ENCODE results near the gene TAPT1.
"Not testable (repeated sequence)": the region's sequence is repeated elsewhere in the genome, so short reads cannot be mapped to it uniquely, and the experiment has no call there.

Gene TAPT1, protein sequence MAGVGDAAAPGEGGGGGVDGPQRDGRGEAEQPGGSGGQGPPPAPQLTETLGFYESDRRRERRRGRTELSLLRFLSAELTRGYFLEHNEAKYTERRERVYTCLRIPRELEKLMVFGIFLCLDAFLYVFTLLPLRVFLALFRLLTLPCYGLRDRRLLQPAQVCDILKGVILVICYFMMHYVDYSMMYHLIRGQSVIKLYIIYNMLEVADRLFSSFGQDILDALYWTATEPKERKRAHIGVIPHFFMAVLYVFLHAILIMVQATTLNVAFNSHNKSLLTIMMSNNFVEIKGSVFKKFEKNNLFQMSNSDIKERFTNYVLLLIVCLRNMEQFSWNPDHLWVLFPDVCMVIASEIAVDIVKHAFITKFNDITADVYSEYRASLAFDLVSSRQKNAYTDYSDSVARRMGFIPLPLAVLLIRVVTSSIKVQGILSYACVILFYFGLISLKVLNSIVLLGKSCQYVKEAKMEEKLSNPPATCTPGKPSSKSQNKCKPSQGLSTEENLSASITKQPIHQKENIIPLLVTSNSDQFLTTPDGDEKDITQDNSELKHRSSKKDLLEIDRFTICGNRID

DNA sequence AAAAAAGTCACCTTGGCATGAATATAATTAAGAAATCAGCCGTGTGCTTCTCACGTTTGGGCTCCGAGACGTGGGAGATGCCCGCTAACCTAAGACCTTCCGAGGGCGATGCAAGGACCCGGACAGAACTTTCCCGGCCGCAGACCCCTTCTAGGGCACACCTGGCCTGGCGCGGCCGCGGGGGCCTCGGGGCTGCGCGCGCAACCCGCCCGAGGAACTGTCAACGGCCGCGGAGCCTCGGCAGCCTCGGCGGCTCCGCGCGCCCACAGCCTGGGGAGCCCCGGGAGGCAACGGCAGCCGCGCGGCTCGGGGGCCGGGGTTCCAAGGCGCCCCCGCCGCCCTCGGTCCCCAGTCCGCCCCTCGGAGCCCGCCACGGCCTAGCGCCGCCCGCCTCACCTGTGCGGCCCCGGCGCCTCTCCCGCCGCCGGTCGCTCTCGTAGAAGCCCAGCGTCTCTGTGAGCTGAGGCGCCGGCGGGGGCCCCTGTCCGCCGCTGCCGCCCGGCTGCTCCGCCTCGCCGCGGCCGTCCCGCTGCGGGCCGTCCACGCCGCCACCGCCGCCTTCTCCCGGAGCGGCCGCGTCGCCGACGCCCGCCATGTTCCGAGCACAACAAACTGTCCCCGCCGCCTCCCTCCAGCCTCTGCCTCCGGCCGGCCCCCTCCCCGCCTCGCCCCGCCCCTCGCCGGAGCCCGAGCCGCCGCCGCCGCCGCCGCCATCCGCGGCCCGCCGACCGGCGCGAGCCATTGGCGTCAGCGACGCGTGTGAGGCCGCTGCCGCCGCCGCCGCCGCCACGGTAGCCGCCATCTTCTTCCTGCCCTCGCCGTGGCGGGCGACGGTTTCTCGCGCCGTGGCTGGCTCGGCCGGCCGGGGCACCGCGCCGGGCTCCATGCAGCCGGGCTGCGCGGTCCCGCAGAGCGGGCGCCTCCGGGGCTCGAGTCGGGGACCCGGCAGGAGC is at the start of gene TAPT1:
Gene TAPT1, minus strand, starts transcription at position 609 of the 953 bp plus-strand sequence. Its CDS starts 14 bp downstream, at position 595.
- Mint-ChIP-seq H3K36me3 (no peaks in the 10 kb centered on the region), H3K27ac (peak within 1 kb of the TSS; percentile 94), H3K9me3 (no peaks in the 10 kb centered on the region), H3K4me1 (peaks cover 47% of the 10 kb centered on the region), H3K27me3 (no peaks in the 10 kb centered on the region), H3K4me3 (peak within 1 kb of the TSS; percentile 96)
- ATAC-seq: peak; percentile 92

DNA sequence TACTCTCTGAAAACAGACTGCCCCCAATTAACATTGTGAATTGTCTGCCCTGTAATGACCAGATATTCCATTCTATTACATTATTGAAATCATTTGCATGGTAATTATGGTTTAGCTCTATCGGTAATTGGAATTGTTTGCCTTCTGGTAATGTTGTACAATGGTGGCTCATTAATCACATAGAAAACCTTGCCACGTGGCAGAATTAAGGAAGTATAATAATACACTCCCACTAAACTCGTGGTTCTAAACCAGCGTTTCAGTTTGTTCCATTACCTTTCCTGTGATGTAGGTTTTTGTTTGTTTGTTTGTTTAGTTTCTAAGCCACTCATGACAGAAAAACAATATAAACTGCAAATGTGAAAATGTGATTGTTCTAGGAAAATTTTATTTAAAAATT is 45.1 kb upstream of the TAPT1 start:
- H3K36me3 Mint-ChIP-seq: peaks cover 5% of the 10 kb centered on the region
- peaks cover 10% of the 10 kb centered on the region for H3K4me1 Mint-ChIP-seq
- H3K9me3 Mint-ChIP-seq: peaks cover 4% of the 10 kb centered on the region
- no peak overlapping the region for H3K4me3 Mint-ChIP-seq
- H3K27me3 Mint-ChIP-seq: peaks cover 10% of the 10 kb centered on the region
- no peak overlapping the region for H3K27ac Mint-ChIP-seq
- ATAC-seq: no peak

DNA sequence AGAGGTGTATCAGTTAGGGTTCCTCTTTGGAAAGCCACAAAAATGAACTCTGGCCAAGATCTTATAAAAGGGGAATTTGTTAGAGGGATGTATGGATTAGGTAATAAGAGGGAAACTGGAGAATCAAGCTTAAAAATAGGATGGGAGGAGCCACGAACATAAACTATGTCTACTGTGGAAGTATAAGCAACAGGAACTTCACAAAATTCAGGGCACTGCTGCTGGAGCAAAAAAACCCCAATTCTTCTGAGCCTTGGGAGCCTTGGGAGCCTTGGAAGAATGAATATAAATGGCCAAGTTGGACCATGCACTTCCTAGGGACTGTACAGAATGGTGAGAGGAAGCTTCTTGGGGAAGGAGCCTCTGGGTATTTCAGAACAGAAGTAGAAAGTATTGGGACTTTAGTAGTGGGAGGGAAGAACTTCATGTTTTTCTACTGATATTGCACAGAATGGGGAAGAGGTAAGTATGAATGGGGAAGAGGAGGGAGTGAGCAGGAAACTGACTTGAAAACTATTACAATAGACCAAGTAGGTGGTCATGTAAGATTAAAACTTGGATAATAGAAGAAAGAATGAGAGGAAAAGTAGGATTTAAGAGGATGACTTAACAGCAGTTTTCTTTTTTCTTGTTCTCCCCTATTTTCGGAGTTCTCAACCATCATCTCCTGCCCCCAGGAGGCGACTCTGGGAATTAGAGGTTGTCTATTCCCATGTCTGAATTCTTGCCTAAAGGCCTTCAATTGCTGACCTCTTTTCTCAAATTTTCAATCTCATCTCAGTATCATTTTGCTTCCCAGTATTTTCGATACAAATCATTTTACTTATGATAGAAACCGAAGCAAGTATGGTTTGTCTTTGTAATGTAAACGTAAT is 44.4 kb upstream of the TAPT1 start:
- ATAC-seq: no peak
- peaks cover 10% of the 10 kb centered on the region for H3K4me1 Mint-ChIP-seq
- no peaks in the 10 kb centered on the region for H3K9me3 Mint-ChIP-seq
- H3K27ac Mint-ChIP-seq: no peak overlapping the region
- no peaks in the 10 kb centered on the region for H3K36me3 Mint-ChIP-seq
- peaks cover 3% of the 10 kb centered on the region for H3K27me3 Mint-ChIP-seq
- H3K4me3 Mint-ChIP-seq: no peak overlapping the region

DNA sequence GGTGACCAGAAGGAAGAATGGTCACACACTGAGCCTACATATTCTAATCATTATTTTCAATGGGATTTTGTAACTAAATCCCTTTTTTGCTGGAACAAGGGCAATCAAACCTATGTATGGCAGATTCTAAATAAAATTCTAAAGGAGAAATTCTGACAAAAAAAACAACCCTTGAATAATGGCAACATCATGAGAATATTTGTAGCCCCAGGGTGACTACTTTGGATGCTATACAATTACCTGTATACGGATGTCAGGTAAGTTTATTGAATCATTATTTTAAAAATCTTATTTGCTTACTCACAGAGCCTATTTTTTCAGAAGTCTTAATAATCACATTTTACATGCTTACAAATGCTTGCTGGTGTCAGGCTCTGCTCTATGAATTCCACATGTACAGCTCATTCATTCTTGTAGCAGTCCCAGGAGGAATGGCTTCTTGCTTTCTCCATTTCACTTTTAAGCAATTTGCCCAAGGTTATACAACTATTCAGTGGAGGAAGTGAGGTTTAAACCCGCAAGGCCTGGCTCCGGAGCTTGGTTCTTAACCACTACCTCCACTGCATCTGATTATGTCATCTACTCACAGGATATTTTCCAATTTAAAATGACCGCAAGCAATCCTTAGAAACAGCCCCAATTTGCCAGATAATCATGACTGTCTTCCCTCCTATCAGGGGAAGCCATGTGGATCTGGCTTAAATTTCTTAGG is 43.6 kb upstream of the TAPT1 start:
- not testable (repeated sequence) for H3K9me3 Mint-ChIP-seq, H3K27me3 Mint-ChIP-seq, H3K4me1 Mint-ChIP-seq, H3K27ac Mint-ChIP-seq, ATAC-seq, H3K4me3 Mint-ChIP-seq, H3K36me3 Mint-ChIP-seq

DNA sequence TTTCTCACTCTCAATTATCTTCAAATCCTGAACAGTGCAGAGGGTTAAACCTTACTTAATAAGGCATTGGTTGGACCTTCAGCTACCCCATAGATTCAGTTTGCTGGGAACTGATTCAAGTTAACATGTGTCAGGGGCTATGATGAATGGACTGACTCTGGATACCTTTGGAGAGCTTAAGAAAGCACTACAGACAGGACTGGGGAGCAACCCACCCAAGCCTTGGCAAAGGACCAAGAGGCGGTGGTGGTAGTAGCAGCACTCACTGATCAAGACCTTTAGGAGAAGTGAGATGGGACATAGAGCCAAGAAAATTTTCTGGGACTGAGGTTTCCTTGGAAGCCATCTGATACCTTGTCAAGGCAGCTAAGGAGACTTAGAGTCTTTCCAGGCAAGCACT is 43.0 kb upstream of the TAPT1 start:
- Mint-ChIP-seq H3K9me3 (no peaks in the 10 kb centered on the region), H3K36me3 (no peaks in the 10 kb centered on the region), H3K27ac (no peak overlapping the region), H3K4me1 (peaks cover 10% of the 10 kb centered on the region), H3K4me3 (no peak overlapping the region), H3K27me3 (no peaks in the 10 kb centered on the region)
- no peak for ATAC-seq

DNA sequence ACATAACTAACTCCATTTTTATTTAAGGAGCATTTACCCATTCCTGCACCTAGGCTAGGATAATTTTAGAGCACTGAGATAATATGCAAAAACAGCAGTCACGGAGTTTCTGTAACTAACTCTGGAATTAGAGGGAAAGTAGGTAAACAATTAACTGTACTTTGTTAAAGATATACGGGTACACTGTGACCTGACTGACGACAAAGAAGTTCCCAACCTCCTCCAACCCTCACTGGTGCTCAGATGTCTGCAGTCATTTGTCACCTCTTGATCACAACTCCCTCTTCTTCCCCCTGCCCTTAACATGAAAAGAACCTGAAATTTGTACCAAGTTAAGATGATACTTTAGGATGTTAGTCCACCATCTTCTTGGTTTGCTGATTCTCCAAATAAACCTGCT is 42.0 kb upstream of the TAPT1 start:
- no peak for ATAC-seq
- H3K4me3 Mint-ChIP-seq: no peak overlapping the region

DNA sequence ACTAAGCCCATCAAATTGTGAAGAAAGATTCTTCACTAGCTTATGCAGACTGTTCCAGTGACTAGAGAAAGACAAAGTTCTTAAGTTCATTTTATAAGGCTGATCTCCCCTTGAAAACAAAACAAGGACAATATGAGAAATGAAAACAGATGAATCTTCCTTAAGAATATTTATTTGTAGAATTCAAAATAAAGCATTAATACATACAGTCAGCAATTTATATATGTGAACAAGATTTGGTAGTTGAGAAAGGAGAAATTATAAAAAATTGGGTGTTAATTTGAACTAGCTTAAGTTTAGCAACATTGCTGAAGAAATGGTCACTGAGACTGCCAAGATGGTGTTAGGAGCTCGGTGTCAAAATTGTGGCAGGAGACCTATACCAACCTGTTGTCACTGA is 41.4 kb upstream of the TAPT1 start:
- no peak overlapping the region for H3K27ac Mint-ChIP-seq
- no peaks in the 10 kb centered on the region for H3K27me3 Mint-ChIP-seq
- no peaks in the 10 kb centered on the region for H3K9me3 Mint-ChIP-seq
- no peak for ATAC-seq
- H3K4me1 Mint-ChIP-seq: peaks cover 10% of the 10 kb centered on the region
- H3K4me3 Mint-ChIP-seq: no peak overlapping the region
- H3K36me3 Mint-ChIP-seq: no peaks in the 10 kb centered on the region

More for the DNA sequence above, 42.0 kb upstream of the TAPT1 start:
- no peaks in the 10 kb centered on the region for H3K36me3 Mint-ChIP-seq
- H3K4me1 Mint-ChIP-seq: peaks cover 10% of the 10 kb centered on the region
- H3K27me3 Mint-ChIP-seq: no peaks in the 10 kb centered on the region
- no peak overlapping the region for H3K27ac Mint-ChIP-seq
- no peaks in the 10 kb centered on the region for H3K9me3 Mint-ChIP-seq

DNA sequence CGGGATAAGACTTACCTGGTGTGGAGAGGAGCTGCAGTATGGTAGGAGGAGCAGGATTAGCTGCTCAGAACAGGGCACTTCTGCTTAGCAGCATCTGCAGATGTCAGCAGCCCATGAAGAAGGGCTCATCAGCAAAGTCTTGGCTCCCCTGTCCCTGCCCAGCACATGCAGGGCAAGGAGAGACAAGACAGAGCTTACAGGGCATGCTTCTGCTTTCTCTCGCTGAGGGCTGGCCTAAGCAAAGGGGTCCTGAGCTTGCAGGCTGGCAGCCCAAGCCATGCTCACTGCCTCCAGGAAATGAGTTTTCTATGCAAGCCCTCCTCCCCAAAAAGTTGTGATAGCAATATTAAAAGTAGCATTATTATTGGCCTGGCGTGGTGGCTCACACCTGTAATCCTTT is 39.5 kb upstream of the TAPT1 start:
- H3K9me3 Mint-ChIP-seq: no peaks in the 10 kb centered on the region
- no peak overlapping the region for H3K4me3 Mint-ChIP-seq

DNA sequence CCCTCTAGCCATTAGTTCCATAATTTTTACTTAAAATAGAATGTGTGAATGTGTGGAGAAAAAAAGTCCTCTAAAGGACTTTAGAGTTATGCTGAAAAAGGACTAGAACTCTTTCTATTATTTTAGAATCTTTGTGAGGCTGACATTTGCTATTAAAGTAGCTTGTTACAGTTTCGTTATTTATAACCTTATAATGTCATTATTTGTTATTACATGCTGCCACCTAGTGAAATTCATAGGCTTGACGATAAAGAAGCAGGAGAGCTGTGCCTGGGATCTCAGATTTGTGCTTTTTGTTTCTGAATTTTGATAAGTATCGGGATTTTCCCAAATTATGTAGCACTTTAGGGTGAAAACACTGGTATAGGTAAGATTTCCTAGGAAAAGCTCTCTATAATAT is 38.5 kb upstream of the TAPT1 start:
- Mint-ChIP-seq H3K36me3 (no peaks in the 10 kb centered on the region), H3K4me3 (no peak overlapping the region), H3K27ac (no peak overlapping the region), H3K9me3 (no peaks in the 10 kb centered on the region), H3K4me1 (peaks cover 12% of the 10 kb centered on the region), H3K27me3 (no peaks in the 10 kb centered on the region)
- ATAC-seq: no peak

More for the DNA sequence above, 39.5 kb upstream of the TAPT1 start:
- no peak overlapping the region for H3K27ac Mint-ChIP-seq
- H3K36me3 Mint-ChIP-seq: no peaks in the 10 kb centered on the region
- no peaks in the 10 kb centered on the region for H3K27me3 Mint-ChIP-seq
- peaks cover 20% of the 10 kb centered on the region for H3K4me1 Mint-ChIP-seq
- no peak for ATAC-seq

DNA sequence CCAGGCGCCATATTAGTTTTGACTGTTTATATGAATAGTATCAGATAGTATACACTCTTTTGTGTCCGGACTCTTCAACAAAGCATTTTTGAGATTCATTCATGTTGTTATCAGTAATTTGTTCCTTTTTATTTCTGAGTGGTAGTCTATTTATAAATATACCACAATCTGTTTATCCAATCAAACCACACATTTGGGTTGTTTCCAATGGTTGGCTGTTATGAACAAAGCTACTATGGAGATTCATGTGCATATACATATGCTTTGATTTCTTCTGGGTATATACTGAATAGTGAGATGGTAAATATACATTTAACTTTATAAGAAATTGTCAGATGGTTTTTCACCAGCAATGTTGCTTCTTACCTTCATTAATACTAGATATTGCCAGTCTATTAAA is 36.8 kb upstream of the TAPT1 start:
- ATAC-seq: no peak
- peaks cover 12% of the 10 kb centered on the region for H3K4me1 Mint-ChIP-seq

DNA sequence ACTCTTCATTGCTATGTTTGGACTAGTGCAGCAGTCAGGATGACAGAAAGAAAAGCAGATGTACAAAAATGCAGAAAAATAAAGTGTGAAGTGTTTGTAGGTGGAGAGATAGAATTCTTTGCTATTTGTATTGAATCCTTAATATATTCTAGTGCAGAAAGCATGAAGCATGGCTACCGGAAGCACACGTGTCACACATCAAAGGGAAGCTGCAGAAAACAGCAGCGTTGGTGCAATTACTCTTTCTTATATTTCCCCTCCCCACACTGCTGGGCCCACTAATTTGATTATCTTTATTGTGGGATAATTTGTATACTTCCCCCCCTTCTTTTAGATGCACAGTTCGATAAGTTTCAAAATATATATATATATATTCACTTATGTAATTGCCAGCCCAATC is 35.9 kb upstream of the TAPT1 start:
- H3K27ac Mint-ChIP-seq: no peak overlapping the region
- H3K4me3 Mint-ChIP-seq: no peak overlapping the region
- no peaks in the 10 kb centered on the region for H3K27me3 Mint-ChIP-seq
- H3K36me3 Mint-ChIP-seq: peaks cover 8% of the 10 kb centered on the region
- no peak for ATAC-seq
- H3K4me1 Mint-ChIP-seq: peaks cover 12% of the 10 kb centered on the region
- H3K9me3 Mint-ChIP-seq: no peaks in the 10 kb centered on the region

More for the DNA sequence above, 36.8 kb upstream of the TAPT1 start:
- Mint-ChIP-seq H3K9me3 (no peaks in the 10 kb centered on the region), H3K27ac (no peak overlapping the region), H3K27me3 (no peaks in the 10 kb centered on the region), H3K36me3 (no peaks in the 10 kb centered on the region), H3K4me3 (no peak overlapping the region)

DNA sequence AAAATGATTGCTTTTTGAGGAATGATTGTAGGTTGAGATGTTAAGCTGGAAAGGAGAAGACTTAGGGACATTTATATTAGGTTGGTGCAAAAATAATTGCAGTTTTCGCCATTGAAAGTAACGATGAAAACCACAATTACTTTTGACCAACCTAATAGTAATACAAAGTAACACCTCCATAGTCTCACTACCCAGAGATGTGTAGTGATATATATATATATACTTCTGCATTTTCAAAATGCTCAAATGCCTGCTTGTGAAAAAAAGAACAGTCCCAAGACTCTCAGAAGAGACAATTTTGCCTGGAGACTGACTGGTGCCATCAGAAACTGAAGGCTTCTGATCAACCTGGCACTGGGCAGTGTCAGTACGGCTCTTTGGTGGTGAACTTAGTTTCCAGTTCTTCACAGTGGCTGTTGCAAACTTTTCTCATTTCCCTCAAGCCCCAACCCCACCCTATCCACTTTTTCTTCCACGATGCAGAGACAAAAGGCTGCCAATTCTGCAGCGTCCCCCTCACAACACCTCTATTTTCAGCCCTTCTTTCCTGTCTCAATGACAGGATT is 35.1 kb upstream of the TAPT1 start:
- Mint-ChIP-seq H3K36me3 (peaks cover 12% of the 10 kb centered on the region), H3K4me1 (peaks cover 12% of the 10 kb centered on the region), H3K27me3 (no peaks in the 10 kb centered on the region), H3K27ac (no peak overlapping the region), H3K4me3 (no peak overlapping the region), H3K9me3 (no peaks in the 10 kb centered on the region)
- ATAC-seq: no peak

DNA sequence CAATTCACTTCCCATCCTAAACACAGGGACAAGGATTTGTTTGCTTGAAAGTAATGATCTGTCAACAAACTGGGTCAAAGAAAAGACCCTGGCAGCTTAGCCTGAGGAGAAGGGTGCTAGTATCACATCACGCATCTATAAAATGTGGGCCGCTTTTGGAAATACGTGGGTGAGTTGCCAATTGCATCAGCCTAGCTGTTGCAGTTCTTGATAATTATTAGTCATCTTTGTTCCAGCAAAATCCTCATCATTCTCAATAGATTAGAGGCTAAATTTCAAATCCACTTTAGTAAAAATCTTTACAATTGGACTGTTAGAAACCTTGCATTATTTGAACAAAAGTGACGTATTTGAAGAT is 33.6 kb upstream of the TAPT1 start:
- Mint-ChIP-seq H3K4me1 (peaks cover 12% of the 10 kb centered on the region), H3K27ac (no peak overlapping the region), H3K27me3 (no peaks in the 10 kb centered on the region), H3K9me3 (peaks cover 2% of the 10 kb centered on the region), H3K36me3 (peaks cover 20% of the 10 kb centered on the region), H3K4me3 (no peak overlapping the region)
- no peak for ATAC-seq
